PFSK-1 (cell line): ENCODE data around the gene CTNNA1.

ENCODE experiments used
- FOXP2 ChIP-seq: optimal IDR thresholded peaks from 2 replicates; pipeline ENCODE3; 2011; ENCODE audit warnings: borderline replicate concordance, control low read depth, inconsistent platforms; ENCODE audit not compliant: insufficient read depth; ENCODE audit errors: extremely low read length, extremely low read depth
- POLR2AphosphoS5 ChIP-seq: IDR thresholded peaks from 2 replicates; pipeline ENCODE4 v1.6.1; 2012; ENCODE audit warnings: low read depth, mild to moderate bottlenecking, control low read depth, low read length, moderate library complexity
- SIN3A ChIP-seq: IDR thresholded peaks from 2 replicates; pipeline ENCODE4 v1.6.1; 2012; ENCODE audit warnings: mild to moderate bottlenecking, low read length, moderate library complexity, borderline replicate concordance; ENCODE audit not compliant: insufficient read depth
- TAF1 ChIP-seq: IDR thresholded peaks from 2 replicates; pipeline ENCODE4 v1.6.1; 2012; ENCODE audit warnings: low read length, control low read depth, borderline replicate concordance; ENCODE audit not compliant: insufficient read depth
- TF ChIP-seq, protein P1 (sequence below), 2 experiments: IDR thresholded peaks; 2 replicates each; pipeline versions ENCODE4 v1.6.1 to v1.8.0; 2011 to 2012; ENCODE audit warnings: low read depth in 2 of 2, low read length in 2 of 2, control low read depth in 1 of 2, inconsistent platforms in 1 of 2, mild to moderate bottlenecking in 1 of 2, moderate library complexity in 1 of 2; ENCODE audit not compliant: insufficient read depth in 1 of 2

CTNNA1 gene

DNA sequence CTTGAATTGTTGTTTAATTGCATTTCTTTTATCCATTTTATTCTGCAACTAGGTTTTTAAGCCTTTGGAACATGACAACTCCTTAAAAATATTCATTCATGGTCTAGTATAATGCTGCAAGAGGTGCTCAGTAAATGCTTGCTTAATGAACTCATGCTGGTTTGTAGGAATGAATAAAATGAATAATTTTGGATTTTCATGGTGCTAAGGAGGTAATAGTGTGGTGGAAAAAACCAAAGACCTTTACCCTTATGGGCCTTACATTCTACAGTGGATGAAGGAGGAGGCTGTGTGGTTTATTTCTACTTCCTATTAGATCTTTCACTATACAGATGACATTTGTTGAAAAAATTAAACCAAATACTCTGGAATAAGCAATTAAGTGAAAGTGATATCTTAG is 78.5 kb downstream of the CTNNA1 start:
- TF ChIP-seq TAF1 (no peak), SIN3A (no peak), POLR2AphosphoS5 (no peak), FOXP2 (no peak)

DNA sequence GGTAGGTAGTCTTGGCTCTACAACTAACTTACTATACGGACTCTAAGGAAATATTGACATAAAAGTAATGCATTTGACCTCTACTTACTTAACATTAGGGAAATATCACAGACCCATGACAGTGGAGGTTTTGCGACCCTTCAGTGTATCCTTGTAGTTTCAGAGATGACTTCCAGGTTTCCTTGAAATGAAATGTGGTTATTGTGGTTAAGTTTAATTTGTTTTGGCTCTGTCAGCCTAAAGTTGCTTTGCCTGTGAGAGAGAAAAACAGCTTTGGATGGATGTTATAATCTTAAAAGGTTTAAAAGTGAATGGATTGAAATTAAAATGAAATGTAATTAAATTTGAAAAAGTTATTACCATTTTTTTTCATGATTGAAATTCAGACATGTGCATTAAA is 79.0 kb downstream of the CTNNA1 start:
- TF ChIP-seq FOXP2 (no peak), POLR2AphosphoS5 (no peak), SIN3A (no peak)
- TF ChIP-seq, protein P1, sequence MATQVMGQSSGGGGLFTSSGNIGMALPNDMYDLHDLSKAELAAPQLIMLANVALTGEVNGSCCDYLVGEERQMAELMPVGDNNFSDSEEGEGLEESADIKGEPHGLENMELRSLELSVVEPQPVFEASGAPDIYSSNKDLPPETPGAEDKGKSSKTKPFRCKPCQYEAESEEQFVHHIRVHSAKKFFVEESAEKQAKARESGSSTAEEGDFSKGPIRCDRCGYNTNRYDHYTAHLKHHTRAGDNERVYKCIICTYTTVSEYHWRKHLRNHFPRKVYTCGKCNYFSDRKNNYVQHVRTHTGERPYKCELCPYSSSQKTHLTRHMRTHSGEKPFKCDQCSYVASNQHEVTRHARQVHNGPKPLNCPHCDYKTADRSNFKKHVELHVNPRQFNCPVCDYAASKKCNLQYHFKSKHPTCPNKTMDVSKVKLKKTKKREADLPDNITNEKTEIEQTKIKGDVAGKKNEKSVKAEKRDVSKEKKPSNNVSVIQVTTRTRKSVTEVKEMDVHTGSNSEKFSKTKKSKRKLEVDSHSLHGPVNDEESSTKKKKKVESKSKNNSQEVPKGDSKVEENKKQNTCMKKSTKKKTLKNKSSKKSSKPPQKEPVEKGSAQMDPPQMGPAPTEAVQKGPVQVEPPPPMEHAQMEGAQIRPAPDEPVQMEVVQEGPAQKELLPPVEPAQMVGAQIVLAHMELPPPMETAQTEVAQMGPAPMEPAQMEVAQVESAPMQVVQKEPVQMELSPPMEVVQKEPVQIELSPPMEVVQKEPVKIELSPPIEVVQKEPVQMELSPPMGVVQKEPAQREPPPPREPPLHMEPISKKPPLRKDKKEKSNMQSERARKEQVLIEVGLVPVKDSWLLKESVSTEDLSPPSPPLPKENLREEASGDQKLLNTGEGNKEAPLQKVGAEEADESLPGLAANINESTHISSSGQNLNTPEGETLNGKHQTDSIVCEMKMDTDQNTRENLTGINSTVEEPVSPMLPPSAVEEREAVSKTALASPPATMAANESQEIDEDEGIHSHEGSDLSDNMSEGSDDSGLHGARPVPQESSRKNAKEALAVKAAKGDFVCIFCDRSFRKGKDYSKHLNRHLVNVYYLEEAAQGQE (IDR thresholded peaks at IDR 0.05; ENCODE audit: insufficient read depth in 1 of 2, low read depth in 2 of 2, low read length in 2 of 2), result no peak

DNA sequence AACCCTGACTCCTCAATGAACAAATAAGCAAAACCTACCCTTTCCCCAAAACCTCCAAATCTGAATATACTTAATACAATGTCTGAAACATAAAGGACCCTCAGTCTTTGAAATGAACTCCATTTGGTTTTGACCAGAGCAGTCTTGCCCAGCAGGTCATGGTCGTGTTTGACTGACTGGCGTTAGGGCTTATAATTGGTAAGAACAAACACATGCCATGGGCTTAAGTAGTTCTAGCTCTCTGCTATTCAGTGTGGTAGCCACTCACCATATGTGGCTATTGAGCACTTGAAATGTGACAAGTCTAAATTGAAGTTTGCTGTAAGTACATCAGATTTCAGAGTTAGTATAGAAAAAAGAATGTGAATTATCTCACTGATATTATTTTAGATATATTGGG is 79.9 kb downstream of the CTNNA1 start:
- TF ChIP-seq TAF1, result no peak

DNA sequence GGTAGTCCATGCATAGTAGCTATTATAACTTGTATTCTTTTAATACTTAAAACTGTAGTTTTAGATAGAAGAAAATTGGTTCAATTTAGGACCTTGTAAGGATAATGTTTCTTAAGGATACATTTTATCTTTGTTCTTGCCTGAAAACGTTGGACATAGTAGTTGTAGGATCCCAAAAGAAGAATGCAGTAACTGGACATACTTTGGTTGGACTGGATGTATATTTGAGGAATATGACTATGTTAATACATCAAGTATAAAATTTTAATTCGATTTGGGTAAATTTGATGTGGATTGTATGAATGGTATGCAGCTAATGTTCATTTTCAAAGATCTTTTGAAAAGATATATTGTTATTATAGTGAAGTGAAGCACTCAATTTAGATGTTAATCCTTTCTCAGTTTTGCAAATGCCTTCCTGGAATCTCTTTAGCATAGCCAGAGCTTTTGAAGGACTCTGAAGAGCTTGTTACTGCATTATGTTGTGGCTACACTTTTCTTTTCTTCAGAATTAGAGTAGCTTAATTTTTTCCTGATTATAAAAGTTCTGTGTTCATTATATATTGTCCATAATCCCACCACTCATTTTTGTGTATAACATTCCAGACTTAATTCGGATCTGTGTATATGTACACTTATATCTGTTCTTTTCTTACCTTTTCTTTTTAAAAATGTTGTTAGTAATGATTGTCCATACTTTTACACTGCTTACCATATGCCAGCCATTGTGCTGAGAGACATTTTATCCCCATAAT is 80.7 kb downstream of the CTNNA1 start:
- no peak for TF ChIP-seq POLR2AphosphoS5
- no peak for TF ChIP-seq FOXP2
- TF ChIP-seq, protein P1 (IDR thresholded peaks at IDR 0.05; ENCODE audit: insufficient read depth in 1 of 2, low read depth in 2 of 2, low read length in 2 of 2), result no peak

DNA sequence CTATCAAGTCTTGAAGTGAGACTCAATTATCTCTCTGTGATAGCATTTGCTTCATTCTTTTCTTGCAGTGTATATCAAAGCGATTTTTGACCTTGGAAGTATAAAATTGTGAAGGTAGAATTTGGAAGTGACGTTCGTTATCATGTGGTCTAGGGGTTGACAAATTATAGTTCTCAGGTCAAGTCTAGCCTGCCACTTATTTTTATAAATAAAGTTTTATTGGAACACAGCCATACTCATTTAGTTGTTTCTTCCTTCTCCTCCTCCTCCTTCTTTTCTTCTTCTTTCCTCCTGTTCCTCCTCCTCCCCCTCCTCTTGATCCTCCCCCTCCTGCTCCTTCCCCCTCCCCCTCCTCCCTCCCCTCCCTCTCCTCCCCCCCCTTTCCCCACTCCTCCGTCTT is 83.9 kb downstream of the CTNNA1 start:
- TF ChIP-seq FOXP2 (no peak), SIN3A (no peak), POLR2AphosphoS5 (no peak), TAF1 (no peak)
- TF ChIP-seq, protein P1 (IDR thresholded peaks at IDR 0.05; ENCODE audit: insufficient read depth in 1 of 2, low read depth in 2 of 2, low read length in 2 of 2), result no peak

DNA sequence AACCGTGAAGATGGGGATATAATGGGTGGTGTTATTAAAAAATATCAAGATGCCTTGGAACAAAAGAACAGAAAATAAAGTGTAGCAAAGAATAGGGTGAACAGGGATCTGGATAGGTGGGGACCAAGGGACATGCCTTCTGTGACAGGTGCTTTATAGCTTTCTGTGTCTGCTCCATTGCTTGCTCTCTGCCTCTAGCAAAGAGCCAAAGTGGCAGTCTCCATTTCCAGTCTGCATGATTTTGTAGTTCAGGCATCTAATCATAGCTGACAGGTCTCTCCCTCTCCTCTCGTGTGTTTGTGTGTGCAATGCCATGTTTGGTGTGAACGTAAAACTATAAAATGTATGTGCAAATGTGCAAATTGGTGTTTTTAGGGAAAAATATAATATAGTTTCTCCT is 86.9 kb downstream of the CTNNA1 start:
- no peak for TF ChIP-seq TAF1
- TF ChIP-seq, protein P1 (IDR thresholded peaks at IDR 0.05; ENCODE audit: insufficient read depth in 1 of 2, low read depth in 2 of 2, low read length in 2 of 2), result no peak
- no peak for TF ChIP-seq SIN3A
- TF ChIP-seq POLR2AphosphoS5, result no peak
- no peak for TF ChIP-seq FOXP2
